Fibroblast of skin of left quadriceps (primary cell): ENCODE results near the gene RNF31.

Experiments
- DNase-seq, 2 experiments: peaks; one replicate each; pipeline ENCODE4 v3.0.0-alpha.2; 2013; ENCODE audit warnings: low read depth in 2 of 2

Gene RNF31

GRCh38 chr14:24182110-24182882 lies 35.0 kb downstream of the RNF31 start:
- no peak for DNase-seq

- no peak for DNase-seq
Measured at GRCh38 chr14:24183014-24183481, 35.8 kb downstream of the RNF31 start.

GRCh38 chr14:24184104-24184970 lies 37.0 kb downstream of the RNF31 start:
- no peak for DNase-seq

- no peak for DNase-seq
Measured at GRCh38 chr14:24185026-24185425, 37.7 kb downstream of the RNF31 start.

- DNase-seq, result no peak
Measured at GRCh38 chr14:24185741-24186140, 38.4 kb downstream of the RNF31 start.

GRCh38 chr14:24186831-24187538 lies 39.7 kb downstream of the RNF31 start:
- no peak for DNase-seq

DNA sequence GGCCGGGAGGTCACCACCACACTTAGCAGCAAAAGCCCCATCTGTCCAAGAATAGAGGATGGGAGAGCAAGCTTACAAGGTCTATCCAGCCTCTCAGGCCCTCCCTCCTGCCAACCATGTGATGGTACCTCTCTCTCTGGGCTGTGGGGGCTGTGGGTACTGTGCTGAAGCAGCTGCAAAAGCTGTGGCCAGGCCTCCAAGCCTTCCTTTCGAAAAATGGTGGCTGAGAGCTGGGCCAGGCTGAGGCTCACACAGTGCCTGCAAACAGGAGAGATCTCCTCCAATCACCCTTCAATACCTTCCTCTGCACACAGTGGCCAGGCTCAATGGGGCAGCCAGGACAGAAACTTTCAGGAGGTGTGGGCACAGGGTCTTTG lies 40.2 kb downstream of the RNF31 start:
- no peak for DNase-seq

GRCh38 chr14:24188251-24189058 lies 41.2 kb downstream of the RNF31 start, which contains the start of gene IPO4:
Gene IPO4 (minus strand): TSS chr14:24188816. CDS start chr14:24188787, 29 bp downstream.
- peak; percentile 94 for DNase-seq

DNA sequence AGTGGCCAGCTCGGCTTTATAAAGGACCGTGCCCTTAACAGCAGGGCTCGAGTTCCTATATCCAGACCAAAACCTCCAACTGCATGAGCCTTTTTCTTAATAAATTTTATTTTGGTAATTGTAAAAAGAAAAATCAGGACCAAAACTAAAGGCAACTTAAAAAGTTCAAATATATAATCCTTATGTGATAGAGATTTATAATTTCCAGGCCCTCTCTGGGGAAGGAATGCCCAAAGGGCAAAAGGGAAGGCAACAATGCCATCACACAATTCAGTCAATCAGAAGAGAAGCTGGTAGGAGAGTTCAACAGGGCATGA lies 41.7 kb downstream of the RNF31 start:
- no peak for DNase-seq

- no peak for DNase-seq
Measured at GRCh38 chr14:24189460-24189859, 42.2 kb downstream of the RNF31 start.

GRCh38 chr14:24190416-24190815 lies 43.1 kb downstream of the RNF31 start:
- DNase-seq, result no peak

GRCh38 chr14:24192933-24193332 lies 45.6 kb downstream of the RNF31 start:
- no peak for DNase-seq

DNA sequence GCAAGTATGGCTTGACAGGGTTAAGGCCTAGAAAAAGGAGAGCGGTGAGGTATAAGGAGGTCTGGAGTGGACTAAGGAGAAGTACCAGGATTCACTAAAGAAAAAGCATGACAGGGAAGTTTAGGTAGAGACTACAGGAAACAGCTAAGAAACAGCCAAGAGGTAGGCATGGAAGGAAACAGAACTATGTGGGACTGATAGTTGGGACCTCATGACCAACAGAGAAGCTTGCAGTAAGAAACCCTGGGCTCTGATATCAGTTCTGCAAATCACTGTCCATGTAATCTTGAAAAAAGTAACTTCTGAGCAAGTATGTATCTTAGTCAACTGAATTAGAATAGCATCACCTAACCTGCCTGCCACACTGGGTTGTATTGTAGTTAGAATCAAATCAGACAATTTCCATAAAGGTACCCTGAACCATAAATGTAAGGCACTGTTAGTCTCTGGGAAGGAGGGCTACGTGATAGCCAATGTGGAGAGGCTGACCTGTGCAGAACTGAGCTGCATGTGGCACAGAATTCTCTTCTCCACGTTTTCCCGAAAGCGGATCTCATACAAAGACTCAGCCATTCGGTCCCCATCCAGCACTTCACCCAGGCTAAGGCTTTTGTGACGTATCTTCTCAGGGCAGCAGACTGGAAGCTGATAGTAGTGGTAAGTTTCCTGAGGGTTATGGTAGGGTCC lies 47.0 kb downstream of the RNF31 start:
- no peak for DNase-seq

DNA sequence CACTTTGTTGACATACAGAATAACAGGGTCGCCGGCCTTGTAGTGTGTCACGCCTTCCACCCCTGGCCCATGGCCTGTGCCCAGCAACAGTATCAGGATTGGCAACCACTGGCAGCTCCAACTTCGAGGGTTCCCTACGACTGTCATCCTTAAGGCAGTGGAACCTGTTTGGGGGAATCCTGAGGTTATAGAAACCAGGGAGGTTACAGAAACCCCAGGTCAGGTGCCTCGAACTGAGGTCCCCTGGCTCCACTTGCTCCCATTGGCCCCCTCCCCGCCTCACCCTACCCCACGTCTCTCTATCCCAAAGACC lies 47.5 kb downstream of the RNF31 start:
- no peak for DNase-seq

- DNase-seq, result peak in 1 of 2 experiments; percentile 66
Measured at GRCh38 chr14:24195186-24196070, 48.1 kb downstream of the RNF31 start, which contains the start of gene TM9SF1. Gene TM9SF1 (minus strand): TSS chr14:24195441. CDS start chr14:24195019, 422 bp downstream.

- no peak for DNase-seq
Measured at GRCh38 chr14:24196071-24197055, 49.1 kb downstream of the RNF31 start.

- no peak for DNase-seq
Measured at GRCh38 chr14:24197056-24197450, 49.8 kb downstream of the RNF31 start.

GRCh38 chr14:24198814-24199524 lies 51.7 kb downstream of the RNF31 start:
- DNase-seq, result no peak
